GM21423 (cell line): ENCODE results near the gene ACSM4.
"Not testable (repeated sequence)": the region's sequence is repeated elsewhere in the genome, so short reads cannot be mapped to it uniquely, and the experiment has no call there.

Source experiments
- ATAC-seq: cut with Tn5 transposase; IDR thresholded peaks from one replicate; pipeline ENCODE4 v1.9.1; 2021; ENCODE audit warnings: mild to moderate bottlenecking, moderate library complexity; ENCODE audit not compliant: unreplicated experiment

The ACSM4 gene

DNA sequence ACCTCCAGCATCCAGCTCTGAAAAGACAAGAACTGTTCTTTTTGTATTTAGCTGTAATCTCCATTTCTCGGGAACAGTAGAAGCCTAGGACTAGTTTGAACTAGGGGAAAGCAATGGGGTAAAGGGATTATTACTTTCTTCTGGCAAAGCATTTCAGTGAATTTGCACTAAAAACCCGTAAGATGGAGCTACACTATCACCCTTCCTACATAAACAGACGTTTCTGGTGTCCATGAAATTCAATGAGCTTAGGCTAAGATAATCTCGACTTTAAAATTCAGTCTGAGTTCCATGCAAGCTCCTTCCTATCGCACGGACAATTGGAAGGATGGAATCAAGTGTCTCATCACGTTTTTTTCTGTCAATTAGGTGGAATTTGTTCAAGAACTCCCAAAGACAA is 24.0 kb downstream of the ACSM4 start:
- ATAC-seq: no peak

DNA sequence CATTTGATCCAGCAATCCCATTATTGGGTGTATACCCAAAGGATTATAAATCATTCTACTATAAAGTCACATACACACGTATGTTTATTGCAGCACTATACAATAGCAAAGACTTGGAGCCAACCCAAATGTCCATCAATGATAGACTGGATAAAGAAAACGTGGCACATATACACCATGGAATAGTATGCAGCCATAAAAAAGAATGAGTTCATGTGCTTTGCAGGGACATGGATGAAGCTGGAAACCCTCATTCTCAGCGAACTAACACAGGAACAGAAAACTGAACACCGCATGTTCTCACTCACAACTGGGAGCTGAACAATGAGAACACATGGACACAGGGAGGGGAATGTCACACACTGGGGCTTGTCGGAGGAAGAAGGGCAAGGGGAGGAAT is 33.9 kb downstream of the ACSM4 start:
- not testable (repeated sequence) for ATAC-seq

DNA sequence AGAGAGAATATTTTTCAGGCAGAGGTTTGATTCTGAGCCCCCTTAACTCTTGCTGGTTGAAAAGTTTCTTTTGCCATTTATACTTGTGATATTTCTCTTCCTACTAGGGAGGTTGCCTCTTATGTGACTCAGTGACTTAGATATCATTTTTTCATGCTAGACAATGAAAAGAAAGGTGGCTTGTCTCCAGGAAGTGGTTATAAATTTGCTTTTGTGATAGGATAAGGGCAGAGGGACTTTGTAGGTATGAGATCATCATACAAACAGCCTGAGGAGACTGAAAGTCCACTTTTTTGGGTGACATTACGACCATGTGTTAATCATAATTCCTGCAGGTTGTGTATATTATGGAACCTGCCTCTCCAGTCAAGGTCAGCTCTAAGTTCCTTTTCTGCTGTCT is 35.8 kb downstream of the ACSM4 start:
- no peak for ATAC-seq

DNA sequence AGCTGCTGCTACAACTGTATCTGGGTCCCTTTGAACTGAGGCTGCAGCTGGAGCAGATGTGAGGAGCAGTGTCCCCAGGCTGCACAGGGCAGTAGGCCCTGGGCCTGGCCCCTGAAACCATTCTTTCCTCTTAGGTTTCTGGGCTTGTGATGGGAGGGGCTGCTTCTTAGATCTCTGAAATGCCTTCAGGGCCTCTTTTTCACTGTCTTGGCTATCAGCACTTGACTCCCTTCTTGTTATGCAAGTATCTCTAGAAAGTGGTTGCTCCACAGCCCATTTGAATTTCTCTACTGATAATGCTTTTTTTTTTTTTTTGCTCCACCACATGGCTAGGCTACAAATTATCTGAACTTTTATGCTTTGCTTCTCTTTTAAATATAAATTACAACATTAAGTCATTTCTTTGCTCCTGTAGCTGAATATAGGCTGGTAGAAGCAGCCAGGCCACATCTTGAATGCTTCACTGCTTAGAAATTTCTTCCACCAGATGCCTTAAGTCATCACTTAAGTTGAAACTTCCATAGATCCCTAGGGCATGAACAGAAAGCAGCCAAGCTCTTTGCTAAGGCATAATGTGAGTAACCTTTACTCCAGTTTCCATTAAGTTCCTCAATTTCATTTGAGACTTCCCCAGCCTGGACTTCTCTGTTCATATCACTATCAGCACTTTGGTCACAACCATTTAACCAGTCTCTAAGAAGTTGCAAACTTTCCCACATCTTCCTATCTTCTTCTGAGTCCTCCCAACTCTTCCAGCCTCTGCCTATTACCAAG is 41.1 kb downstream of the ACSM4 start:
- ATAC-seq: no peak

DNA sequence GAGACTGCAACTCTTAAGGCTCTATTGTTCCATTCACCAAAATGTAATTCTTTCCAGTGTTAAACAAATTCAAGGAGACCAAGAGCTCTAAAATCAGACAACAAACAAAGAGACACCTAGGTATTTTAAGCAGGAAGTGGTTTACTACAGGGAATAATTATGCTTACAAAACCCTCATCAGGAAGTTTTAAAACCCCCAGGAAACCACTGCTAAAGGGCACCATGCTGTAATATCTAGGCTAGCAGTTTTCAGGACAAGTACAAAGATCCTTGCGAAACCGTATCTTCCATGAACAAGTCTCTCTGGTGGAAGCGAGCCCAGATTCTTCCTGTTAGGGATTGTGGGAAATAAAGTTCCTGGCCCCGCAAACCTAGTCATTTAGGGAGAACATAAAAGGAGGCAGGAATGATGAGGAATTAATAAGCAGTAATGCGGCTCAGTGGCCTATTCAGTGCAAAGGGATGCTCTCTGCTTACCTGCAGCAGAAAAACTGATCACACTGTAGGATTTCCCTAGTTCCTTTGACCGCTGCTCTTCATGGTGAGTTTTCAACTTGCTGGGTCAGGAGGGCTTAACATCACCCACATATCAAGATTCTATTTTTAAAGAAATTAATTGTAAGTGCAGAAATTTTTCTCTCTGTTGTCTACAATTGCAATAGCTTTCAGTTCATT is 42.8 kb downstream of the ACSM4 start:
- ATAC-seq: no peak

DNA sequence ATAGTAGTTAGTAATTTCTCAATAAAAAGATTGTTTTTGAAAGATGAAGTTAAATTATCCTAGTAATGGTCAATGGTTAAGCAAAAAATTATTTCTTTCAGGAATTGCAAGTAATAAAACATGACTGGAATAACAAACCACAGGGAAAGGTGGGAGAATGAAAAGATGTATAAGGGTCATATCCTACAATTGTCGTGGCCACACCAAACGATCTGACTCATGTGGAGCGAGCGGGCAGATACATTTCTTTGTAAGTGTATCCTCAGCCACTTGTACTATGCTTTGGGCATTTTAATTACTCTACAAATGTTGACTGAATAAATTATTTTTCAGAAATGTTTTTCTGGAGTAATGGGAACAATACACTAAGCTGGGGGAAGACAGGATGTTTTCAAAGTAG is 45.5 kb downstream of the ACSM4 start:
- ATAC-seq: no peak

DNA sequence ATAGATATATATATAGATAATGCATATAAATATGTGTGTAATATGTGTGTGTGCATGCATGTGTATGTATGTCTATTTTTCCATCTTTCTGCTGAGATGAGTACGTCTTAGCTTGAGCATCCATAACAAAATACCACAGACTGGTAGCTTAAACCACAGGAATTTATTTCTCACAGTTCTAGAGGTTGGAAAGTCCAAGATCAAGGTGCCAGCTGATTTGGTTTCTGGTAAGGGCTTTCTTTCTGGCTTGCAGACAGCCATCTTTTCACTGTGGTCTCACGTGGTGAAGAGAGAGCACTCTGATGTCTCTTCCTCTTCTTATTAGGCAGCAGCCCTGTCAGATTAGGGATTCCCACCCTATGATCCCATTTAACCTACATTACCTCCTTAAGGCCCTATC is 47.3 kb downstream of the ACSM4 start:
- ATAC-seq: no peak

DNA sequence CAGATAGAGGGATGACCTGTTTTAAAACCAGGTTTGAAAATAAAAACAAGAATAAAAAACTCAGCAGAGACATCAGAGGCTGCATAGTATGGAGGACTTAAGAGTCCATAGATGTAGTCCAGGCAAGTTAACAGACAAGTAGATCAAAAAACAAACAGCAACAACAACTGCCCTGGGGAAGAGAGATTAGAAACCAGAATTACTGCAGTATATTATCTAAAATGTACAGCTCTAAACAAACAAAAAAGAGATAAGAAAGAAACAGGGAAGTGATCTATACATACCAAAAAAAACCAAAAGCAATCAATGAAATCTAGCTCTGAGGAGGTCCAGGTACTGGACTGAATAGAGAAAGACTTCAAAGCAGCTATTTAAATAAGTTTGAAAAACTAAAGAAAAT is 48.8 kb downstream of the ACSM4 start:
- ATAC-seq: no peak

DNA sequence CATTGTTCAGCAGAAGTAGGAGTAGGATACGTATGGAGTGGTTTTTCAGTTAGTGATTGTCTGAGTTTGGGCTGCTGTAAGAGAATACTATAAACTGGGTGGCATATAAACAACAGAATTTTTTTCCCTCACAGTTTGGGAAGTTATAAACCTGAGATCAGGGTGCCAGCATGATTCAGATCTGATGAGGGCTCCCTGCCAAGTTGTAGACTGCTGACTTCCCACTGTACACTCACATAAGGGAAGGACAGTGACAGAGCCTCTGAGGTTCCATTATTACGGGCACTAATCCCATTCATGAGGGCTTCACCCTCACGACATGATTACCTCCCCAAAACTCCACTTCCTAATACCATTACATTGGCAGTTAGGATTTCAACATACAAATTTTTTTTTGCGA is 50.7 kb downstream of the ACSM4 start:
- ATAC-seq: no peak

DNA sequence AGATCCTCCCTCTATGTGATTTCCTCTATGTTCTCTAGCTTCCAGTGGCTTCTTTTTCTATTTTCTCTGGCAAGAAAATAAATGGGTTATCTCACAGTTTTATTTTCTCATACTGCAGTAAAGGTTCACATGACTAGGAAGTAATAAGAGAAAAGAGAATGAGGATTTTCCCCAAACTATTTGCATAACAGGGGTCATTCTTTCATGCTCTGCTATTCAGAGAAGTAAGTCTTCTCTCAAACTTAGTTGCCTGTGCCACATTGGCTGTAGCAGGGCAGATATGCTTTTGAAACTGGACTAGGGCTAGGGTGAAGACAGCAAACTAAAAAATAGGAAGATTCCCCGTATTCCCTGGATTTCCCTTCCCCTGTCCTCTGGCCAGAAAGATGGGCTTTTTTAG is 57.4 kb downstream of the ACSM4 start:
- no peak for ATAC-seq

DNA sequence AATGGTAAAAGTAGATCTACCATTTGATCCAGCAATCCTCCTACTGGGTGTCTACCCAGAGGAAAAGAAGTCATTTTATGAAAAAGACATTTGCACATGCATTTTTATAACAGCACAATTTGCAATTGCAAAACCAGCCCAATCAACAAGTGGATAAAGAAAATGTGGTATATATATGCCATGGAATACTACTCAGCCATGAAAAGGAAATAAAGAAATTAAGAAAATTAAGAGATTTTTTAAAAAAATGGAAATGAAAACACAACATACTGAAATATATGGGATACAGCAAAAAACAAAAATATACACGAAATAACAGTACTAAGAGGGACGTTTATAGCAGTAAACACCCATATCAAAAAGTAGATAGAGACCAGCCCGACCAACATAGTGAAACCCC is 58.9 kb downstream of the ACSM4 start:
- no peak for ATAC-seq

DNA sequence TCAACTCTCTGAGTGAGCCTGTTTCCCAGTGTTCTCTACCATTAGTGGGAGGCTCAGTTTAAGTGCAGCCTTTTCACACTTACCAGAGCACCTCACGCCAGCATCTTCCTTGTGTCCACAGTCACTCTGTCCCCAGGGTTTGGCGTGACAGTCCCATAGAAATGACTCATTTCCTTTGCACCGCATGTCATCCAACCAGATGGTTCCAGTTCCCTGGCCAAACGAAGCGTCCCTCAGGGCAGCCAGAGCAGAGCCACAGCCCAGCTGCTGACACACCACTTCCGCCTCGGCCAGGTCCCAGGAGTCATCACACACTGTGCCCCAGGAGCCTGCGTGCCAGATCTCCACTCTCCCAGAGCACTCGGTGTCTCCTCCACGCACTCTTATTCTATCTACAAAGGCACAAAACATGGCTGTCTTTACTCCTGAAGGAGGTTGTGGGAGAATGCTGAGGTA is 65.4 kb downstream of the ACSM4 start:
- ATAC-seq: no peak

DNA sequence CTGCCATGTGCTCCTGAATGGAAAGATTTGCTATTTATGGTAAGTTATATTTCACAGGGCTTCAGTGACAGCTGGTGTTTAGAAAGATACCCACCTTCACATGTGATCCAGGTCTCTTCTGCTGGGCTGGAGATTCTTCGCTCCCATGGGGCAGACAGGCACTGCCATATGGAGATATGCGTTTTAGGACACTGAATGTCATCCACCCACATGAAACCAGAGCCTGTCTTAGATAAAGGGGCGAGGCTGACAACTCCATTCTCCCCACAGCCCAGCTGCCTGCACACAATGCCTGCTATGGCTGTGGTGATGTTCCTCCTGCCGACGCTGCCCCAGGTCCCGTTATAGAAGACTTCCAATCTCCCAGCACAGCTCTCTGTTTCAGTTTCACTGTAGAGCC is 69.4 kb downstream of the ACSM4 start:
- no peak for ATAC-seq

DNA sequence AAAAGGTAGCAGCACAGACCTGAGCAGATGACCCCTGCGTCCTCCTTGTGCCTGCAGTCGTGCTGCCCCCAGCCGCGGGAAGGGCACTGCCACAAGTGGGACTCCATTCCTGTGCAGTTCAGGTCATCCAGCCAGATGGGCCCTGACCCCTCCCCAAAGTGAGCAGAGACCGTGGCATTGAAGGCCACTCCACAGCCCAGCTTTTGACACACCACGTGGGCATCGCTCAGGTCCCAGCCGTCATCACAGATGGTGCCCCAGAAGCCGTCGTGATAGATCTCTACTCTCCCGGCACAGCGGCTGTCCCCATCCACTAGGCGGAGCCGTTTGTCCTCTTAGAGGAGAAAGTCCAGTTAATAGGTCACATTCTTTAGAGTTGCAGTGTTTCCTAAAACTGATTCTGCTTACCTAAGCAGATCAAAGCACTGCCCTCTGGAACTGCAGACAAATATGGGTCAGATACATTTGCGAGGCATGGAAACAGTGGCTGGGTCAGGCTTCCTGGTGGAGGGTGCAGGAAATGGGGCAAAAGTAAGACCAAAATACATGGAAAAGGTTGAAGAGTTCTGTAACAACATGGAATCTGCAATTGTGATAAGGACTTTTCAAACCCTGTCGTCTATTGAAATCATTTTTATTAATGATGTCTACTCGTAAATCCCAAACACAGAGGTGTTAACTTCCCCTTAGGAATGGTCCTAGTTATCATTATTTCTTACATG is 70.7 kb downstream of the ACSM4 start:
- ATAC-seq: no peak

DNA sequence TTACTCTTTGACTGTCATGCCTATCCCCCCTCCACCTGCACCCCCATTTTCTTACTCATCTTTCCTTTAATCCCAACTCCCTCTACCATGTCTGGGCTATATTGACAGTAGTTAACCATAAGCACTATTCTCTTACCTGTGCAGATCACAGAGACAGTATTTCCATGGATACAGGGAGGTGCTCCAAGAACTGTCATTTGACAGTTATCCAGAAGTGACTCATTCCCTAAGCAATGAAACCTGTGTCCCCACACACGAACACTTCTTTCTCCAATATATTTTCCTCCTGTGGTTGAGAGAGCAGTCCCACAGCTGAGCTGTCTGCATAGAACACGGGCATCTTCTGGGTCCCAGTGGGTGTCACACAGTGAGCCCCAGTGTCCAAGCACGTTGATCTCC is 71.3 kb downstream of the ACSM4 start:
- no peak for ATAC-seq

DNA sequence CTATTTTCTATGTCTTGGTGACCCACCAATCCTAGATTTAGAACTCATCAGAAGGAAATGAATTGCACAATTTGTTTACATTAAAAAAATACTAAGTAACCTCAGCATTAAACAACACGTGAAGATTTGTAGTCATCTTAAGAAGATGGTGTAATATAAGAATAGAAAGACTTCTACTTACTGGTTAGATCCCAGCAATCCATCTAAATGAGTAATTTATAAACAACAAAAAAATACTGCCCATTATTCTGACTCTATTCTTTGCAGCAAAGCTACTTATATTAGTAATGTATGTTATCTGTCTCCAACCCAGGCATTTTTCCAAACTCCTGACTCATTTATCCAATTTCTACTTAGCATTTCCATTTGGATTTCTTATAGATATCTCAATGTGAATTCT is 72.3 kb downstream of the ACSM4 start:
- no peak for ATAC-seq
